Astrocyte (in vitro differentiated cells and primary cell): ENCODE results near the gene DCUN1D4.

Experiments
- CTCF ChIP-seq: IDR thresholded peaks from 2 replicates; pipeline ENCODE4 v1.5.1; 2011; ENCODE audit warnings: low read depth, mild to moderate bottlenecking, inconsistent platforms, low read length, moderate library complexity; ENCODE audit not compliant: insufficient read depth
- EZH2 ChIP-seq: IDR thresholded peaks from 2 replicates; pipeline ENCODE4 v1.6.1; 2012; ENCODE audit warnings: mild to moderate bottlenecking, low read length, inconsistent platforms; ENCODE audit not compliant: insufficient read depth

DNA sequence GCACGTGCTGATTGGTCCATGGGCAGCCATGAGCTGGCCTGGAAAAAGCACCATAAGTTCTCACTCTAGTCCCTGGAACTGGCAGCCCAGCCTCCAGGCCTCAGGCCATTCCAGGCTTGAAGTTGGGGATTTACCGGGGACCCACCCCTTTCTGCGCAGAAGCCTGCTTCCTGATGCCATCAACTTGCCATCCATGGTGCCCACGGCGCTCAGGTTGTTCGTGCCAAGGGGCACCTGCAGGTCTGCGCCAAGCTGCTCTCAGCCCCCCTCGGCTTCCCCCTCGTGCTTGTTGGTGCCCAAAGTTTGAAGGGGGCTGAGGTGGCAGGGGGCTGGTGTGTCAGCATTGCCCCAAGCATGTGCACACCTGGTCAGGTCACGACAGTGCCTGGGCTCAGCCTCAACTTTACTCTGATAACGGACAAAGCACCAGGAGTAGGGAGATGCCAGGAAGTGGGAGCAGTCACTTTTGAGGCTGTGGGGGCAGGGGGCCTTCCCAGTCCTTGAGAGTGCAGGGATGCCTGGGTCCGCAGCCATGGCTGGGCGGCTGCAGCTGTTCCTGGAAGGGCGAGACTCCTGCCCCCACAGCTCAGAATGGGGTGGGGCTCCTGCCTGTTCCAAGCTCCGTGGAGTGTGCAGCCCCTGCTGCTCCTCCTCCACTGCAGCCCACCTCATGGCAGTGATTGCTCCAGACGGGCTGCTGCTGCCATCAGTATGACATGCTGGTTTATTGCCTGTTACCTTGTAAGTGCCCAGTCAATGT lies 24.9 kb downstream of the DCUN1D4 start:
- no peak for TF ChIP-seq CTCF
- no peak for TF ChIP-seq EZH2
